NCI-H2171 (cell line): ENCODE measurements around the gene CACNB2.

Source experiments
- DNase-seq: peaks from one replicate; lab custom pipeline; 2025; lab: John Stamatoyannopoulos, UW

Gene CACNB2

DNA sequence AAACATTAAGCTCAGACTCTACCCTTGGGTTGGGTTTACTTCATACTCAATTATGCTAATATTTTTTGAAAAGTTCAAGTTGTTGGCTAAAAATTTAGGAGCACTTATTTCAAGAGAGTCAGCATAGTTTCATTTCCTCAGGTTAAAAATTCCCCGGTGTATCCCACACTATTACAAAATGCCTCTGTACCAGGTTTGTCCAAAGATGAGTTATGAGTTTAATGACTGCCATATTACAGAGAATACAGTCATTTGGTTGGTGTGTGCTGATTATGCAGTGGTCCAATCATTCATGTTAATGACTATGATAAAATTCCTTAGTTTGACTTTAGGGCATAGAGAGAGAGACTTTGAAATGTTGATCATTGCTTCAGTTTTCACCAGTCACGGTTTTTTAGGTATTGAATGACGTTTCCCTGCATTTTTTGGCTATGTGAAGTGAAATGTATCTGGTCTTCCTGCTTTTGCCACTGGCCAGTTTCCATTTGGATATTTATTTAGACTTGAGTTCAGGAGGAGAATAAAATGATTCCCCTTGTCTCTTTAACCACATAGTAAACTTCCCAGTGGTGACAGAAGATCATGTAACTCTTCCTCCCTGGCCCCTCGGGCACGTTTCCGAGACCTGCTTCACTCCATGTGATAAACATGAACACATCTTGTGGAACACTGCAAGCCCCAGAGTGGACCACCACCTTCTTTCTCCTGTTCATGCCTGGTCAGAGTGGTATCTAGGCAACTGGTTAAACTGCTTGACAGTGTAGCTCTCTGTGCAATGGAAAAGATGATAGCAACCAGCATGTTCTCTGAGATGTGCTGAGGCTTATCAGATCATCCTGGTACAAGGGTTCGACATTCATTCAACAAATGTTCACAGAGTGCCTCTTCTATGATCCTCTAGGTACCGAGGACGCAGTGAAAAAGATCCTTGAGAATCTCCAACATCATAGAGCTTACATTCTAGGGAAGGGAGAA lies 153.6 kb downstream of the CACNB2 start:
- DNase-seq = no peak

DNA sequence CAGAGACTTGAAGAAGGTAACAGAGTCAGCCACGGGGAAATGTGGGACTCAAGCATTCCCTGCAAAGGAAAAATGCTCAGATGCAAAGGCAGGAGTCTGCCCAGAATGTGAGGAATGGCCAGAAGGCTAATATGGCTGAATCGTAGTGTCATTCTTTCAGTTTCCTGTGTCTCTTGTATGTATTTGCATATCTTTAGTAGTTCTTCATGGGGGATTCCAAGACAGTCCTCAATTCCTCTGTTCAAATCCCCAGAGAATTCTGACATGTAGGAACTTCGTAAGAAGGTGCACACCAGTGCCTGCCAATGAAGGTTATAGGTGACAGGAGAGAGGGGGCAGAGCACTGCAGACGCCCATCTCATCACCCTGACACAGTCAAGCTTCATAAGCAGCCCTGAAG lies 154.4 kb downstream of the CACNB2 start:
- DNase-seq = no peak

DNA sequence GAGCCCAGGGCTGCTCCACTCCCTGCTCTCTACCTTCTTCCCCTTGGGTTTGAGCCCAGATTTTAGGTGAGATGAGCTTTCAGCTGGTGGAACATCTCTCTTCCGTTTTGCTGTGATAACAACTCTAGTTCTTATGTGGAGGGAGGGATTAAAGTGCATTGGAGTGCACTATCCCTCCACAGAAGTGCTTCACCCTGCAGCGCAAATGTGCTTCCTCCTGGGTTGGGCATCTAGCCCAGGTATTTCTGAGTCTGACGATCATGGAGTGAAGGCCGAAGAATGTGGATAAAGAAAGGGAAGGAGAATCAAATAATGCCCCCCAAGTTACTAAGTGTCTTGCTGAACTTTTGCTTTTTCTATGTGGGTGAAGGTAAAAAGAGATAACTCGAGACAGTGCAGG lies 157.4 kb downstream of the CACNB2 start:
- DNase-seq = no peak

DNA sequence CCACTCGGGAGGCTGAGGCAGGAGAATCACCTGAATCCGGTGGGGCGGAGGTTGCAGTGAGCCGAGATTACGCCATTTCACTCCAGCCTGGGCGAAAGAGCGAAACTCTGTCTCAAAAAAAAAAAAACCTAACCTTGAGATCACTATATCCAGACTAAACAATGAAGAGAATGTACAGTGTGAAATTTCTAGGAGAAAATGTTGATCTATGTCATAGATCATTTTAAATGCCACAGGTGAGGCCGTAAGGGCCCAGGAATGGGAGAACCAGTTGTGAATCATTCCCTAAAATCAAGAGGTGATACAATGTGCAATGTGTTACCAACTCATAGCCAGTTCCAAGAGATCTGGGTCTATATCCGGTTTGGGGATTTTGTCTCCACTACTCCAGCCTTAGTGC lies 158.0 kb downstream of the CACNB2 start:
- DNase-seq = no peak

DNA sequence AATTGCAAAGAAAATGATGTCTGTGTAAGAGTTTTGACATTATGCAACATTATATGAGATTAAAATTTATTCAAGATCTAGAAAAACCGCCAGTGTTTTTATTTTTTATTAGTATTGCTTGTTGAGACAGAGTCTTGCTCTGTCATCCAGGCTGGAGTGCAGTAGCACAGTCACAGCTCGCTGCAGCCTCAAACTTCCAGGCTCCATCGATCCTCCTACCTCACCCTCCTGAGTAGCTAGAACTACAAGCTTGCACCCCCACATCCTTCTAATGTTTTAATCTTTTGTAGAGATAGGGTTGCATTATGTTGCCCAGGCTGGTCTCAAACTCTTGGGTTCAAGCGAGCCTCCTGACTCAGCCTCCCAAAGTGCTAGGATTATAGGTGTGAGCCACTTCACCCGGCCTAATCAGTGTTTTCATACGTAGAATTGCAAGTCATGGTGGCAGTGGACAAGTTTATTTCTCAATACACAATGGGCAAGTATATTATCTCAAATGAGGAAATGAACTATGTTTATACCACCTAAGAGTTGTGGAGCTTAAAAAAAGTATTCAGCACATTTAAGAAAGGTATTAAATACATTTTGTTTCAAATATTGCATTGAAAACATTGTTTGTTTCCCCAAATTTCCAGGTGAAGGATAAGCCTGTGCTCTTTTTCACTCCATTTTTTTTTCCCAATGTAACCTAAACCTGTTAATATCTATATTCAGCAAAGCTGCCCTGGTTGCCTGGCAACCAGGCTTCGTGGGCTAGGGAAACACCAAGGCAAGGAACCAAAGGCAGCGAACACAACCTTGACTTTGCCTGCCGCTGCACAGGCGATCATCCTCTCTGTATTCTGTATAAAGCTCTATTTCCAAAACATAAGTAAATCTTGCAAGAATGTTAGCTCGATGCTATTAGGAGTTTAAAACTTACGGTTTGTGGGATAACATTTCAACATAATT lies 163.9 kb downstream of the CACNB2 start:
- peak; percentile 18 for DNase-seq

DNA sequence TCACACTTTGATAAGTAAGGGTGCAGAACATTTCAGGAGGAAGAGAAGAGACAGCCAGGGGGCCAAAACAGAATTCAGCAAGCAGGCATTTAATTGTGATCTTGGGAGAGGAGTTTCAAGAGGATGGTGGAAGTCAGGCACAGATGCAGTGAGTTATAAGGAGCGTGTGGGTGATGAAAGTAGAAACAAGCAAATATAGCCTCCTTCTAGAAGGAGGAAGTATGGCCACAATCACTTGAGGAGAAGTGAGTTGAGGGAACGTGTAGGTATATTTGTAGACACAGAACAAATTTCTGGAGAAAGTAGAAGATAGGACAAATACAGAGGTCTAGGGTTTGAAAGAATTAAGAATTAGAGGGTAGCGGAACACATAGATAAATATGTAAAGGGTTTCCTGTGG lies 165.8 kb downstream of the CACNB2 start:
- no peak for DNase-seq

DNA sequence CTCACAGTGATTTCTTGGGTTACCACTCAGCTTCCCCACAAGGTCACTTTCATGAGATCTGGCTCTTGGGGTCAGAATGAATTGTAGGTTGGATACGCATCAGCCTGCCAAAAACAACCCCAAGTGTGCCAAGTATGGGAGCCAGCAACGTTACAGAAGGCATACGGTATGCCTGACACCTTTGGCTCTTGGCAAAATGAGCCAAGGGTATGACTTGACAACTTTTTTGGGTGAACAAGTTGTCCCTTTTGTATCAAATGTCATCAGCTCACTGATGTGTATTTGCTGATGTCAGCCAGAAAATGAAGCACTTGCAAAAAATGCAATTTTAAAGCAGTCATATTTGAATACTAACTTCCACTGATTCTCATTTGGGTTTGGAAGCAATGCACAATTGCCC lies 168.4 kb downstream of the CACNB2 start:
- no peak for DNase-seq

DNA sequence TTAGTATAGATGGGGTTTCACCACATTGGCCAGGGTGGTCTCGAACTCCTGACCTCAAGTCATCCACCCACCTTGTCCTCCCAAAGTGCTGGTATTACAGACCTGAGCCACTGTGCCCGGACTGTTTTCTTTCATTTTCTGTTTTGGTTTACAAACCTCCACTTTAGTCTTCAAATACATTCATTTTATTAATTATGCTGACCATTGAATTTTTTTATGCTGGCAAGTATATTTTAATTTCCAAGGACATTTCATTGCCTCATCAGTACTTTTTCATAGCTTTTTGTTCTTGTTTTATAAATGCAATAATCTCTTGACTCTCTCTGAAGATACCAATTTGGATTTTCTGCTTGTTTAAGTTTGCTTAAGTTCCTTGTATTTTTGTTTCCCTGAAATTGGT lies 170.5 kb downstream of the CACNB2 start:
- no peak for DNase-seq

DNA sequence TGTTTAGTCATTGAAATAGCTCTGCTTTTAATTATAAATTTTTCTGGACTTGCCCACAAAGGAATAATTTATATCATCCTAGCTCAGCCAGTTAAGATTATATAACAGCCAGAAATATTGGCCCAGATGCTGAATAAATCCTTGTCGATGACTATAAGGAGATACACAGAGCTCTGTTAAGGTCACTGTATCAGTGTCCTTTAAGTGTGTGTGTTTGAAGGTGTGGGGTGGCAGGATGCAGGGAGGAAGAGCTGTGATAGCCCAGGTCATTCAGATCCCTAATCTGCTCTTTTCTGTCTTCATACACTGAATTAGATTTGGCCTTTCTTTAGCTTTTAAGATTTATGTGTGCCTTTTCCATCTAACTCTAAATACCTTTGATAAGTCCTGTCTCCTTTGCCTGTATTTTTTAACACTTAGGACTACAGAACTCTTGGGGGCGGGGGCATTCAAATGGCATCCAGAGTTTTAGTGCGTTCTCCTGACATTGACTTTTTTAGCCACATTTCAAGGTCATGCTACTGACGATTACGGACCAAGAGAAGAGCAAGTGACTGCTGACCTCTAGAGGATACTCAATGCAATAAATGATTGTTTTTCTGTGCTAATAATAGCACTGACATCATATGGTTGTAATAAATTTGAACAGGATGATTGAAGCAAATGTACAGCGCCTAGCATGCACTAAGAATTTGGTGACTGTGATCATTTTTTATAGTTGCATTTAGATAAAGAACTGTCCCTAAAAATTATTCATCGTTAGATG lies 172.3 kb downstream of the CACNB2 start:
- DNase-seq = no peak

DNA sequence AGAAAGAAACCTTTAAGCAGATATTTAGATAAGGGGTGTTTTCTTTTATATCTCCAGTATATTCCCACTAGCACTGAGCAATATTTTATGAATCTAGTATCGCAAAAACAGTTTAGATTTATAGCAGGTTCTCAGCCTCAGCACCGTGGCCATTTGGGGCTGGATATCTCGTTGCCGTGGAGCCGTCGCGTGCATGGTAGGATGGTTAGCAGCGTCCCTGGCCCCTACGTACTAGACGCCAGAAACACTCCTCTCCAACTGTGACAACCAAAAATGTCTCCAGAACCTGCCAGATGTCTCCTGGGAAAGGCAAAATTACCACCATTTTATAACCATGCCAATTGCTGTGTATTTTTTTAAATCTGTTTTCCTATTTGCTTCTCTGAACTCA lies 172.9 kb downstream of the CACNB2 start:
- no peak for DNase-seq

DNA sequence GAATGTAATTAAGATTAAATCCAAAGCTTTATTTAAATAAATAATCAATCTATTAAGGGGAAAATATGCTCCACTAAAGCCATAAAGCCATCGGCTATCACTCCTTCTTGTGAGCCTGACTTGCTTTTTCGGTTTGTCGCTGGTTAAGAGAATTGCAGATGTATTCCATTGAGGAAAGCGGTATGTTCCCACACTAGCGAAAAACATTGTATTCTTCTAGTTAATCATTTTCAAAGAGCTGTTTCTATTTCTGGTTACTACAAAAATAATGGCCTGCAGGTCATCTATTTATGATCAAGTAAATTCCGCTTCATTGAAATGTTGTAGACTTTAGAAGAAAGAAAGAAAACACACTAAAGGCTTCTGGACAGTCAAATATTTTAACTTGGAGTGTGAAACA lies 173.4 kb downstream of the CACNB2 start:
- DNase-seq = no peak

DNA sequence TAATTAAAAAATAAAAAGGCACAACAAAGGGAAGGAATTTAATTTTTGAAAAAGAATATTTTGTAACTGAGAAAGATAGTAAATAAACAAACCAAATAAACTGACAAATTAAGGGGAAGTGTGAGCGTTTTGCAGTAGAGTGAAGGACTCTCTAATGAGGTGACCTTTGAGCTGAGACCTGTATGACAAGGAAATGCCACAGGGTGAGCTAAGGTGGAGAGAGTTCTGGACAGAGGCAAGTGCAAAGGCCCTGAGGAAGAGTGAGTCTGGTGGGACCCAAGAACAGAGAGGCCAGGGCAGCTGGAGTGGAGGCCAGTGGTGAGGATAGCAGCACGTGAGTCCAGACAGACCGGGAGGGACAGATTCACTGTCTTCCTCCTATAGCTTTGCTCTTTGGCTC lies 179.4 kb downstream of the CACNB2 start:
- DNase-seq = no peak

DNA sequence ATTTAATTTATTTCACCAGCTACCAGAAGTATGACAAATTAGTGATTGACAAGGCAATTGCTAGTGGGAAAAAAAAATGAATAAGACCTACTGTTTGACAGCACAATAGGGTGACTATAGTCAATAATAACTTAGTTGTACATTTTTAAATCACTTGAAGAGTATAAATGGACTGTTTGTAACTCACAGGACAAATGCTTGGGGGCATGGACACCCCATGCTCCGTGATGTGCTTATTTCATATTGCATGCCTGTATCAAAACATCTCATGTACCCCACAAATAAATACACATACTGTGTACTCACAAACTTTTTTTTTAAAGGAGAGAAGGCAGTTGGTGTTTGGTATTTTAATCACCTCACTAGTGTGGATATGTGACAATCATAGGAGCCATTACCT lies 181.1 kb downstream of the CACNB2 start:
- DNase-seq = no peak

DNA sequence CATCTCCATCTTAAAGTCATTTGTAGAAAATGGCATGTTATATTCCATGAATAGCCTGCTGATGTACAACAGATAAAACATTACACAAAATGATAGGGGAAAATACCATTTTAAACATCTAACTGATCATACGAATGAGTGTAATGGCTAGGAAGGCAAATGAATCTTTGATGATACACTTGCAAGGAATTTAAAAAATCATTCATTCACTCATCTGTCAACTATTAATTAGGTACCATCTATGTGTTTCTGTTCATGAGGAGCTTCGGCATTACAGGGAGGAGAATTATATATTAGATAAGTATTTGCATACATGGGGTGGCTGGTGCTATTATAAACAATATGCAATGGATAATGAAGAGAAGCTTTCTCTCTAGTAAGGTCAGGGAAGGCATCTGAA lies 183.7 kb downstream of the CACNB2 start:
- DNase-seq = no peak

DNA sequence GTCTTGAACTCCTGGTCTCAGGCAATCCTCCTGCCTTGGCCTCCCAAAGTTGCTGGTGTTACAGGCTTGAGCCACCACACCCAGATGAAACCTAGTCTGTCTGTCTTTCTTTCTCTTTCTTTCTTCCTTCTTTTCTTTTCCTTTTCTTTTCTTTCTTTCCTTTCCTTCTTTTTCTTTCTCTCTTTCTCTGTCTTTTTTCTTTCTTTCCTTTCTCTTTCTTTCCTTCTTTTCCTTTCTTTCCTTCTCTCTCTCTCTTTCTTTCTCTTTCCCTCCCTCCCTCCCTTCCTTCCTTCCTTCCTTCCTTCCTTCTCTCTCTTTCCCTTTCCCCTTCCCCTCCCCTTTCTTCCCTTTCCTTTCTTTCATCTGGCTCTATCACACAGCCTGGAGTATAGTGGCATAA lies 185.2 kb downstream of the CACNB2 start:
- DNase-seq = no peak

DNA sequence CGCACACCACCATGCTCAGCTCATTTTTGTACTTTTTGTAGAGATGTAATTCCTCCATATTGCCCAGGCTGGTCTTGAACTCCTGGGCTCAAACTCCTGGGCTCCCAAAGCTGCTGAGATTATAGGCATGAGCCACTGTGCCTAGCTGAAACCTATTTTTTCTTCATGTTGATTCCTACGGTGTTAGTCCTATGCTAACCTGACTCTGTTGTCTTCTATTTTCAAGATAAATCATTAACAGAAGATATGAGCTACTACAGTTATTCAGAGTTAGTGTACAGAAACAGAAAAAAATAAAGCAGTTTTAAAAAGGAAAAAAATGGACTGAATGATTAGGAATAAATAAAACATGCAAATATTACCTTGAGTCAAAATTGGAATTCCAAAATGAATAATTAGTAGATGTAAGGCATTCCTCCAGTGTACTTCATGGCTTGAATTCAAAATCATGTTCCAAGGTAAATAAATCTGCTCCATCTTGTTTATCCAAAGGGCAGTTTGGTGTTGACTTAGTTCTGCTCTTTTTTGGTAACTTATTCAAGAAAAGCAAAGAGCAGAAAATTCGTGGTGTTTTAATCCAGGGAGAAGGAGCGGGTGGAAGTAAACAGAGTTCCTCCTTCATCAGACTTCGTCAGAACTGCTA lies 185.8 kb downstream of the CACNB2 start:
- no peak for DNase-seq

DNA sequence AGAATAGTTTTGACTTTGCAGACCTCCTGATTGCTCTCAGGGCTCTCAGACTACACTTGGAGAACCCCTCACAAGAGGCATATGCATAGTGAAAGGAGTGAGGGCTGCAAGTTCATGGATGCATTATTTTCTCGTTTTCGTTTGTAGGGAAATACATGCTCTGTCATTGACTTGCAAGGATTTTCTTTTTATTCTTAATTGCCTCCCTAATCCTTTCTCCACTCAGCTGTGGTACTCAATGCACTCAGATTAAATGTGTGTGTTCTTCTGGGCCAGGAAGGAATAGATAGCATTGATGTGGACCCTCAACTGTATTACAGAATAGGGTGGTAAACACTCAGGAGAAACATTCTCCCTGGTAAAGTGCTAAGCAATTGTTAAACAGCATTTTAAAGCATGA lies 188.7 kb downstream of the CACNB2 start:
- DNase-seq = no peak

DNA sequence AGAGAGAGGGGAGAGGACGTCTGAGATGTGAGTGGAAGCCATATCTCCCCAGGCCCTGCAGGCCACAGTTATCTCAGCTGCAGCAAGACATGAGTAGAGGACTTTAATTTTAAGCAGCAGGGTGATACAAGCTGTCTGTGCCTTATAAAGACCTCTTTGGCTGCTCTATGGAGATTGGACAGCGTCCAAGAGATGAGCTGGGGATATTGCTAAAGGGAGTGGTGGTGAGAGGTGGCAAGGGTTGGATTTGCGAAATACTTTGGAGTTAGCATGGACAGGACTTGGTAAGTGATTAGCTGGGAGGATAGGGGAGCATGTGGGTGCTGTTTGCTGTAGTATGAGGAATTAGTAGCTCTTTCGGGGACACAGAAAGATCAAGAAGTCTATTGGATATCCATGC lies 191.8 kb downstream of the CACNB2 start:
- no peak for DNase-seq

DNA sequence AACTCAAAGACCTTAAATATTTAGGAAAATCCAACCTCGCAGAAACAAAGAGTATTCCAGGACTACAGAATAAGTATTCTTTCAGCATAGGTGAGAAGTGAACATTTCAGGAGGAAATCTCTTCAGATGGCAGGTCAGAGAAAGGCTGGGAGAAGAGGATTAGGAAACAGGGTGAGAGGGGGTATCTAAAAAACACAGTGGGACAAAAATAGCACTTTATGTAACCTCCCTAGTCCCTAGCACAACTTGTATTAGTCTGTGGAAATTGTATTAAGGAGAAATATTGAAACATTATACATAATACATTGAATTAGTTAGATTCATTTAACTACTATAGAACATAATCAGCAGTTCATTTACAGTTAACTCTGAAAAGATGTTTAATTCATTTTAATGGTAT lies 192.3 kb downstream of the CACNB2 start:
- no peak for DNase-seq

DNA sequence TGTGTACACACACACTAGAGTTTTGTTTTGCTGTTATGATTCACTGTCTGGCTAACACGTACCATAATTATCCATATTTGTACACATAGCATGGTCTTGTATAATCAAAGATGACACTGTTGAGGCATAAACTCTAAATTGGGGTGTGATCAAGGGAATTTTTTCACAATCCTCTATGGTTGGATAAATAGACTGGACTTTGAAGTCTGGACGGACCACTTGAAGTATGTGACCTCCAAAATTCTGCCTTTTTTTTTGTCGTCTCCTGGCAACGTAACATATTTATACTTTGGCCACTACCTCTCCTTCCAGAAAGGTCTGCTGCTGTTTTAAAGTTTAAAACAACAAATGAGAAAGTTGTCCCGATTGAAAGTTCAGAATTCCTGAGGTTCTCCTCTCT lies 193.4 kb downstream of the CACNB2 start:
- no peak for DNase-seq

DNA sequence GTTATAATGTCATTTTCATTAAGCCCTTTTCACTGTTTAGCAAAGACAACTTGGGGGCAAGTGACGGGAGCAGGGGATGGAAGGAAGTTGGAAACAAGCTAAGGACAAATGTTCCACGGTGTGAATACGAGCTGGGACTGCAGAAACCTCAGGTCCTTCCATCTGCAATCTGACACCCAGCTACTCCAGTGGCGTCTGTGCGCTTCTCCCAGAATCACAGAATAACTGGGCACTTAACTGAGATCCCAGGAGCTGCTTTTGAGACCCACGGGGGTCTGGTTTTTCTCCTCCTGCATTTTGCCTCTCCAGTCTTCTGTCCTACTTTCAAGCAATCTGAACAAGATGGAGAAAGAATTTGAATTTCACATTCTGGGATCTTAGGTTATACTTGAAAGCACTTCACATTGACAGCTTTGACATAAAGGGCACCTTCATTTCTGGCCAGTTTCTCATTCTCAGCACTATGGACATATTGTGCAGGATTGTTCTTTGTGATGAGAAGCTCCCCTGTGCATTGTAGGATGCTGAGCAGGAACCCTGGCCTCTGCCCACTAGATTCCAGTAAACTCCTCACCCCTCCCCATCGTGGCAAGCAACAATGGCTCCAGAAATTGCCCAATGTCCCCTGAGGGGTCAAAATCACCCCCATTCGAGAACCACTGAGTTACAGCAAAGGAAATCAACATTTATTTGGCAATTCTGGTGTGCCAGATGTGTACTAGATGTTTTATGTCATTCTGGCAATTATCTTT lies 194.1 kb downstream of the CACNB2 start:
- no peak for DNase-seq
